ENCODE data around the gene TRMT10B. TPM values are rescaled to one million over a fixed set of nuclear protein-coding genes. Genes with fewer than 3 reads are reported as not detected.

Gene TRMT10B, protein sequence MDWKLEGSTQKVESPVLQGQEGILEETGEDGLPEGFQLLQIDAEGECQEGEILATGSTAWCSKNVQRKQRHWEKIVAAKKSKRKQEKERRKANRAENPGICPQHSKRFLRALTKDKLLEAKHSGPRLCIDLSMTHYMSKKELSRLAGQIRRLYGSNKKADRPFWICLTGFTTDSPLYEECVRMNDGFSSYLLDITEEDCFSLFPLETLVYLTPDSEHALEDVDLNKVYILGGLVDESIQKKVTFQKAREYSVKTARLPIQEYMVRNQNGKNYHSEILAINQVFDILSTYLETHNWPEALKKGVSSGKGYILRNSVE
- total RNA-seq: 3.3 and 4.6 TPM in 2 replicates

DNA sequence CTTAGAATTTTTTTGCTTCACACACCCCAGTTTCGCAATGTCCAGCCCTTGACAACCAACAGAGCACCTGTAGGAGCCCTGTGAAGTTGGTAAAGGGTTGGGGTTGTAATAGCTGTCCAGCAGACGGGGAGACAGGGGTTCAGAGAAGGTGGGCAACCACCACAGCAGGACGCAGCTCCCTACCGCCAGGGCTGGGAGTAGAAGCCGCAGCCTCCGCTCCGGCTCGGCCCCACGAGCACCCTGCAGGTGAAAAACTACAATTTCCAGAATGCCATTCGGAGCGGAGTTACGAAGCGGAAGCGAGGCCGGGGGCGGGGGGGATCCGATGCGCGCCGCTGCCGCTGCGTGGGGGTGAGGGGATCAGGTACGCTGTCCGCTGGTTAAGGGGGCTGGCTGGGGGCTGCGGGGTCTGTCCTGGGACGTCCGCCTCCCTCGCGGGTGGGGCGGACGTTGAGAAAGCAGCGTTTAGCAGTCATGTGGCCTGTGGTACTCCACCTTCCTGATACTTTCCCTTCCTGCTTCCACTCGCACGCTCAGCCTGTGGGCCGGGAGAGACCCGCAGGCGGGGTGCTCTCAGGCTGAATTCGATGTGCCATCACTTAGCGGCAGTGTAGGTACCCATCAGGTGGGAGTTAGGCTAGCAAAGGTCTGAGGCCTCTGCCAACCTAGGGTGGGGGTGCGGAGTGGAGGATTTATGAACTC, at the start of gene TRMT10B:
TRMT10B (plus strand) TSS at position 317 of the 702 bp plus-strand sequence. CDS start 8,127 bp downstream, outside the sequence.

DNA sequence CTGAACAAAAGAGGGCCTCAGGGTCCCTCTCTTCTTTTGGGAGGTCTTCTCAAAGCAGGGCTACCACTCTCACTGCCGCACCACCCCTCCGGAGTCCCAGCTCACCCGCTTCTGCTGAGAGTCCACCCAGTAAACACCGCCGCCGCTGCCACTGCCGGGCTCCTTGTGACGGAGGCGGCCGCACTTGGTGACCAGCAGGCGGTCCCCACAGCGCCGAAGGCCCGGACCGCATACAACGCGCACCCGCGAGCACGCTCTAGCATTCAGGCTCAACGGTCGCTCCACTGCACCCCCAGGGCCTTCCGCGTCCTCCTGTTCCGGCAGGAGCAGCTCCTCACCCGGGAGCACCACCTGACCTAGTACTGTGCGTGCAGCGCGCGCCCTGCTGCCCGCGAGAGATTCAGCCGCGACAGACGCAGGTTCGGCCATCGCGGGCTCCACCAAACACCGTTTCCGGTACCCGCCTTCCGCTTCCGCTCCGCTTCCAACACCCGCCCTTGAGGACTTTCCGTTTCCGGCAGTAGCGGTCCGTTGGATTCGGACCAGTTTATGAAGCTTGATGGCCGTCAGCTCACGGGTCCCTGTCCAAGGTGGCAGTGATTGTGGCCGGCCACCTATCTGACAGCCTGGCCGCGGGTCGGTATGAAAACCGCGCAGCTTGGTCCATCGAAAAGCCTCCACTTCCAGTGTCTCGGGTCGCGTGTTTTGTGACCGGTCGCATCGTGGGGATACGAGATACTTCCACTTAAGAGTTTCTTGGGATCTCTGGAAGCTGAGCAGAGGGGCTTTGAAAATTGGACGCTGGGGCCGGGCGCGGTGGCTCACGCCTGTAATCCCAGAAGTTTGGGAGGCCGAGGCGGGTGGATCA, 31.2 kb downstream of the TRMT10B start, which contains the start of gene EXOSC3:
EXOSC3 (minus strand) TSS at position 449 of the 868 bp plus-strand sequence; CDS start at position 429, 20 bp downstream.

DNA sequence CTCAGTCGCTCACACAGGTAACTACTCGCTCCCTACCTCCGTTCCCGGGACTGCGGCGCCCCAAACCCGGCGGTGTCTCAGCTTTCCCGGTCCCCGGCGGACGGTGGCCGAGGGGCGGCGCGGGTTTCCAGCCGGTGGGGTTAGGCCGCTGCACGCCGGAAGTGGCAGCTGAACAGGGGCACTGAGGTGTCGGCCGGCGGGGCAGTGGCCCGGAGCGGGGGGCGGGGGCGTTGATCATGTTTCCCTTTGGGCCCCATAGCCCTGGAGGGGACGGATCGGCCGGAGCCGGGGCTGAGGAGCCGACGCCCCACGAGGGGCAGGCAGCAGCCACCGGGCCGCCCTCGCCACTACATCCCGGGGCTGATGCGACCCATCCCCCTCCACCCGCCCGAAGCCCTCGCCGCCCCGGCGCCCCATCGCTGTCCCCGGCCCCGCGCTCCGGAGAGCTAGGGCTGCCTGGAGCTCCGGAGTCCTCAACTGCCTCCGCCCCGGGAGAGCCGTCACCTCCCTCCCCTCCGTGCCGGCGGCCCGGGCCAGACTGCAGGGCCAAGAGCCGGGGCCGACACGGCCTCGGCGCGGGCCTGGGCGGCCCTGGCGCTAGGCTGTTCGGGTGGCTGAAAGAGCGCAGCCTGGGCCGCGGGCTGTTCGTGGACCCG, 47.2 kb downstream of the TRMT10B start, which contains the start of gene DCAF10:
DCAF10 (plus strand) TSS at position 167 of the 656 bp plus-strand sequence; CDS start at position 237, 70 bp downstream.

Other genes starting within 250 kb of the TRMT10B start
- gene FBXO10, start 177.4 kb upstream of the TRMT10B start, total RNA-seq: 8.3 and 9.5 TPM in 2 replicates
- gene TOMM5, start 161.2 kb upstream of the TRMT10B start, total RNA-seq: 117 and 140 TPM in 2 replicates
- gene FRMPD1, start 102.9 kb upstream of the TRMT10B start, total RNA-seq: not detected in 2 replicates
- 29.3 and 36.3 TPM in 2 replicates for gene EXOSC3, start 31.3 kb downstream of the TRMT10B start, total RNA-seq
- gene DCAF10, start 47.0 kb downstream of the TRMT10B start, total RNA-seq: 15.5 and 21.7 TPM in 2 replicates
- 59.4 and 70.8 TPM in 2 replicates for gene SLC25A51, start 150.3 kb downstream of the TRMT10B start, total RNA-seq